HepG2 (cell line): ENCODE measurements around the gene INO80E. TPM values are rescaled to one million over a fixed set of nuclear protein-coding genes. Genes with fewer than 3 reads are reported as not detected.

ENCODE experiments used
- ATF1 ChIP-seq: IDR thresholded peaks from 2 replicates; pipeline ENCODE4 v1.6.1; 2016; ENCODE audit warnings: mild to moderate bottlenecking, control low read depth
- BRF2 ChIP-seq: sonication (generic); formaldehyde crosslinking; IDR thresholded peaks from 2 replicates; pipeline ENCODE4 v1.8.1; 2022; ENCODE audit warnings: mild to moderate bottlenecking, missing genetic modification reagents
- CREB3 ChIP-seq: sonication (generic); formaldehyde crosslinking; IDR thresholded peaks from 2 replicates; pipeline ENCODE4 v1.5.0; 2020; ENCODE audit warnings: missing genetic modification reagents
- ESRRA ChIP-seq: sonication (generic); formaldehyde crosslinking; IDR thresholded peaks from 2 replicates; pipeline ENCODE4 v1.5.1; 2020; ENCODE audit warnings: mild to moderate bottlenecking, low read depth, missing genetic modification reagents
- HDAC2 ChIP-seq: sonication (generic); formaldehyde crosslinking; IDR thresholded peaks from 2 replicates; pipeline ENCODE4 v1.4.0; 2020; ENCODE audit warnings: missing genetic modification reagents
- HHEX ChIP-seq: IDR thresholded peaks from 2 replicates; pipeline ENCODE4 v1.6.1; 2016; ENCODE audit warnings: control low read depth
- KLF9 ChIP-seq: IDR thresholded peaks from 2 replicates; pipeline ENCODE4 v1.6.1; 2016; ENCODE audit warnings: low read depth
- SMARCE1 ChIP-seq: fragments of 450-650 bp; IDR thresholded peaks from 2 replicates; pipeline ENCODE4 v1.6.1; 2017; ENCODE audit warnings: borderline replicate concordance
- SOX5 ChIP-seq: IDR thresholded peaks from 2 replicates; pipeline ENCODE4 v1.6.1; 2016; ENCODE audit warnings: borderline replicate concordance
- TEAD3 ChIP-seq: optimal IDR thresholded peaks from 2 replicates; pipeline ENCODE3; 2016; ENCODE audit warnings: borderline replicate concordance
- ZNF10 ChIP-seq: sonication (generic); formaldehyde crosslinking; IDR thresholded peaks from 2 replicates; pipeline ENCODE4 v1.4.0; 2020; ENCODE audit warnings: mild to moderate bottlenecking, low read depth, missing genetic modification reagents, borderline replicate concordance
- ZNF333 ChIP-seq: sonication (generic); formaldehyde crosslinking; IDR thresholded peaks from 2 replicates; pipeline ENCODE4 v1.4.0; 2020; ENCODE audit warnings: mild to moderate bottlenecking, missing genetic modification reagents, borderline replicate concordance
- ZNF383 ChIP-seq: sonication (generic); formaldehyde crosslinking; IDR thresholded peaks from 2 replicates; pipeline ENCODE4 v1.4.0; 2020; ENCODE audit warnings: missing genetic modification reagents, mild to moderate bottlenecking, borderline replicate concordance
- ZNF432 ChIP-seq: sonication (generic); formaldehyde crosslinking; IDR thresholded peaks from 2 replicates; pipeline ENCODE4 v1.5.0; 2020; ENCODE audit warnings: missing genetic modification reagents, mild to moderate bottlenecking, borderline replicate concordance
- ZNF619 ChIP-seq: sonication (generic); formaldehyde crosslinking; IDR thresholded peaks from 2 replicates; pipeline ENCODE4 v1.4.0; 2020; ENCODE audit warnings: mild to moderate bottlenecking, missing genetic modification reagents
- ZNF75D ChIP-seq: sonication (generic); formaldehyde crosslinking; IDR thresholded peaks from 2 replicates; pipeline ENCODE4 v1.8.1; 2023; ENCODE audit warnings: missing genetic modification reagents, mild to moderate bottlenecking, borderline replicate concordance
- ZNF878 ChIP-seq: sonication (generic); formaldehyde crosslinking; IDR thresholded peaks from 2 replicates; pipeline ENCODE4 v1.8.1; 2023; ENCODE audit warnings: mild to moderate bottlenecking, missing genetic modification reagents, moderate library complexity
- polyA plus RNA-seq, 8 experiments: library from polyadenylated mRNA; depleted of rRNA in 3 of 8; stranded (reverse) in 7 of 8; unstranded in 1 of 8; fragments of >200 nt; fragmentation: Illumina TruSeq in 4 of 8; extraction: Trizol in 4 of 8; gene quantifications; 2 replicates each; pipeline versions ENCODE4 v1.2.1 to v1.2.3, GENCODE V29; 2011 to 2016; ENCODE audit warnings: low read depth in 4 of 8, missing spikeins in 1 of 8, mixed read lengths in 1 of 8; ENCODE audit not compliant: insufficient read depth in 1 of 8
- total RNA-seq, 5 experiments: library from RNA; depleted of rRNA; stranded (reverse); fragments of >200 nt; fragmentation: Illumina TruSeq; extraction: Trizol; gene quantifications; 2 replicates each; pipeline ENCODE4 v1.2.3, GENCODE V29; 2016; ENCODE audit warnings: low read depth in 1 of 5
- TF ChIP-seq, protein P1 (sequence below): sonication (generic); formaldehyde crosslinking; IDR thresholded peaks from 2 replicates; pipeline ENCODE4 v1.5.1; 2020; ENCODE audit warnings: mild to moderate bottlenecking, missing genetic modification reagents, moderate library complexity
- TF ChIP-seq, protein P2 (sequence below): sonication (generic); formaldehyde crosslinking; IDR thresholded peaks from 2 replicates; pipeline ENCODE4 v1.4.0; 2020; ENCODE audit warnings: missing genetic modification reagents, low read depth, mild to moderate bottlenecking, borderline replicate concordance
- TF ChIP-seq, protein P3 (sequence below): sonication (generic); formaldehyde crosslinking; IDR thresholded peaks from 2 replicates; pipeline ENCODE4 v1.4.0; 2020; ENCODE audit warnings: missing genetic modification reagents, borderline replicate concordance

Gene INO80E
- total and polyA plus RNA-seq, 2 of the 13 experiments (the other 11 are each of a cell fraction or from before 2014, with no cell fraction given): 25.8 to 45.6 TPM

GRCh38 chr16:29995324-29995910 is 624 bp upstream of the INO80E start, which contains the start of gene HIRIP3 (continued):
- TF ChIP-seq, protein P1, sequence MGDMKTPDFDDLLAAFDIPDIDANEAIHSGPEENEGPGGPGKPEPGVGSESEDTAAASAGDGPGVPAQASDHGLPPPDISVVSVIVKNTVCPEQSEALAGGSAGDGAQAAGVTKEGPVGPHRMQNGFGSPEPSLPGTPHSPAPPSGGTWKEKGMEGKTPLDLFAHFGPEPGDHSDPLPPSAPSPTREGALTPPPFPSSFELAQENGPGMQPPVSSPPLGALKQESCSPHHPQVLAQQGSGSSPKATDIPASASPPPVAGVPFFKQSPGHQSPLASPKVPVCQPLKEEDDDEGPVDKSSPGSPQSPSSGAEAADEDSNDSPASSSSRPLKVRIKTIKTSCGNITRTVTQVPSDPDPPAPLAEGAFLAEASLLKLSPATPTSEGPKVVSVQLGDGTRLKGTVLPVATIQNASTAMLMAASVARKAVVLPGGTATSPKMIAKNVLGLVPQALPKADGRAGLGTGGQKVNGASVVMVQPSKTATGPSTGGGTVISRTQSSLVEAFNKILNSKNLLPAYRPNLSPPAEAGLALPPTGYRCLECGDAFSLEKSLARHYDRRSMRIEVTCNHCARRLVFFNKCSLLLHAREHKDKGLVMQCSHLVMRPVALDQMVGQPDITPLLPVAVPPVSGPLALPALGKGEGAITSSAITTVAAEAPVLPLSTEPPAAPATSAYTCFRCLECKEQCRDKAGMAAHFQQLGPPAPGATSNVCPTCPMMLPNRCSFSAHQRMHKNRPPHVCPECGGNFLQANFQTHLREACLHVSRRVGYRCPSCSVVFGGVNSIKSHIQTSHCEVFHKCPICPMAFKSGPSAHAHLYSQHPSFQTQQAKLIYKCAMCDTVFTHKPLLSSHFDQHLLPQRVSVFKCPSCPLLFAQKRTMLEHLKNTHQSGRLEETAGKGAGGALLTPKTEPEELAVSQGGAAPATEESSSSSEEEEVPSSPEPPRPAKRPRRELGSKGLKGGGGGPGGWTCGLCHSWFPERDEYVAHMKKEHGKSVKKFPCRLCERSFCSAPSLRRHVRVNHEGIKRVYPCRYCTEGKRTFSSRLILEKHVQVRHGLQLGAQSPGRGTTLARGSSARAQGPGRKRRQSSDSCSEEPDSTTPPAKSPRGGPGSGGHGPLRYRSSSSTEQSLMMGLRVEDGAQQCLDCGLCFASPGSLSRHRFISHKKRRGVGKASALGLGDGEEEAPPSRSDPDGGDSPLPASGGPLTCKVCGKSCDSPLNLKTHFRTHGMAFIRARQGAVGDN (CRISPR knock-in tag): peak; percentile 99
- TF ChIP-seq HDAC2 (CRISPR knock-in tag) (no peak), TEAD3 (CRISPR knock-in tag) (no peak), SMARCE1 (no peak), ZNF432 (CRISPR knock-in tag) (no peak), KLF9 (peak; percentile 34; the same call in 1 of the 2 replicates), CREB3 (CRISPR knock-in tag) (no peak), ZNF619 (CRISPR knock-in tag) (peak; percentile 10; the same call in 1 of the 2 replicates), ATF1 (CRISPR knock-in tag) (no peak), SOX5 (CRISPR knock-in tag) (no peak), ZNF75D (CRISPR knock-in tag) (peak; percentile 81; the same call in 1 of the 2 replicates), BRF2 (CRISPR knock-in tag) (peak; percentile 86; the same call in 1 of the 2 replicates), ZNF878 (CRISPR knock-in tag) (no peak; the same call in 1 of the 2 replicates), HHEX (CRISPR knock-in tag) (no peak), ZNF383 (CRISPR knock-in tag) (no peak), ESRRA (CRISPR knock-in tag) (no peak), ZNF10 (CRISPR knock-in tag) (no peak), ZNF333 (CRISPR knock-in tag) (no peak; the same call in 1 of the 2 replicates)
- TF ChIP-seq, protein P2, sequence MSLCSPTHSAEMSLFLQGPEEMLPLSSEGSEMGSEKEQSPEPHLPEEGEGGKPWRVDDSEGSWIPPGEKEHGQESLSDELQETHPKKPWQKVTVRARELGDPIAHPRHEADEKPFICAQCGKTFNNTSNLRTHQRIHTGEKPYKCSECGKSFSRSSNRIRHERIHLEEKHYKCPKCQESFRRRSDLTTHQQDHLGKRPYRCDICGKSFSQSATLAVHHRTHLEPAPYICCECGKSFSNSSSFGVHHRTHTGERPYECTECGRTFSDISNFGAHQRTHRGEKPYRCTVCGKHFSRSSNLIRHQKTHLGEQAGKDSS: 0 out of 2 replicates have a peak, but pooled peaks have one; percentile 43
- TF ChIP-seq, protein P3, sequence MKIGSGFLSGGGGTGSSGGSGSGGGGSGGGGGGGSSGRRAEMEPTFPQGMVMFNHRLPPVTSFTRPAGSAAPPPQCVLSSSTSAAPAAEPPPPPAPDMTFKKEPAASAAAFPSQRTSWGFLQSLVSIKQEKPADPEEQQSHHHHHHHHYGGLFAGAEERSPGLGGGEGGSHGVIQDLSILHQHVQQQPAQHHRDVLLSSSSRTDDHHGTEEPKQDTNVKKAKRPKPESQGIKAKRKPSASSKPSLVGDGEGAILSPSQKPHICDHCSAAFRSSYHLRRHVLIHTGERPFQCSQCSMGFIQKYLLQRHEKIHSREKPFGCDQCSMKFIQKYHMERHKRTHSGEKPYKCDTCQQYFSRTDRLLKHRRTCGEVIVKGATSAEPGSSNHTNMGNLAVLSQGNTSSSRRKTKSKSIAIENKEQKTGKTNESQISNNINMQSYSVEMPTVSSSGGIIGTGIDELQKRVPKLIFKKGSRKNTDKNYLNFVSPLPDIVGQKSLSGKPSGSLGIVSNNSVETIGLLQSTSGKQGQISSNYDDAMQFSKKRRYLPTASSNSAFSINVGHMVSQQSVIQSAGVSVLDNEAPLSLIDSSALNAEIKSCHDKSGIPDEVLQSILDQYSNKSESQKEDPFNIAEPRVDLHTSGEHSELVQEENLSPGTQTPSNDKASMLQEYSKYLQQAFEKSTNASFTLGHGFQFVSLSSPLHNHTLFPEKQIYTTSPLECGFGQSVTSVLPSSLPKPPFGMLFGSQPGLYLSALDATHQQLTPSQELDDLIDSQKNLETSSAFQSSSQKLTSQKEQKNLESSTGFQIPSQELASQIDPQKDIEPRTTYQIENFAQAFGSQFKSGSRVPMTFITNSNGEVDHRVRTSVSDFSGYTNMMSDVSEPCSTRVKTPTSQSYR (CRISPR knock-in tag): peak; percentile 43; the same call in 1 of the 2 replicates
